K562 (cell line): ENCODE measurements around the gene HGF. TPM values are rescaled to one million over a fixed set of nuclear protein-coding genes. Genes with fewer than 3 reads are reported as not detected.

Experiments
- AFF1 ChIP-seq, 2 experiments: fragments of 450-650 bp; IDR thresholded peaks; 2 replicates each; pipeline ENCODE4 v1.6.1; 2018; ENCODE audit warnings: mild to moderate bottlenecking in 2 of 2, low read depth in 1 of 2; ENCODE audit not compliant: partially characterized antibody in 2 of 2
- HNRNPK ChIP-seq: fragments of 200-400 bp; formaldehyde crosslinking; IDR thresholded peaks from one replicate; pipeline ENCODE4 v1.6.1; 2018; ENCODE audit warnings: mild to moderate bottlenecking, low read depth, low read length; ENCODE audit not compliant: poor library complexity, severe bottlenecking
- HOXB6 ChIP-seq: fragments of 250-450 bp; sonication (Bioruptor Pico); IDR thresholded peaks from 2 replicates; pipeline ENCODE4 v1.5.1; 2022; ENCODE audit warnings: mild to moderate bottlenecking, borderline replicate concordance
- NR0B1 ChIP-seq: fragments of 450-650 bp; IDR thresholded peaks from one replicate; pipeline ENCODE4 v1.6.1; 2018; ENCODE audit warnings: mild to moderate bottlenecking, moderate library complexity; ENCODE audit not compliant: partially characterized antibody
- SETDB1 ChIP-seq: IDR thresholded peaks from one replicate; pipeline ENCODE4 v1.6.1; 2012; ENCODE audit warnings: low read length, control low read depth, inconsistent platforms
- ZNF586 ChIP-seq: fragments of 450-650 bp; formaldehyde crosslinking; conservative IDR thresholded peaks from 2 replicates; pipeline ENCODE4 v1.4.0; 2020; ENCODE audit warnings: mild to moderate bottlenecking, moderate library complexity
- polyA plus RNA-seq, 8 experiments: library from polyadenylated mRNA; depleted of rRNA in 4 of 8; stranded (reverse) in 5 of 8; unstranded in 3 of 8; fragments of >200 nt; fragmentation: Nextera tagmentation in 2 of 8; fragmentation: Illumina TruSeq in 1 of 8; extraction: Ambion mirVana in 2 of 8; extraction: Trizol in 1 of 8; gene quantifications; 2 replicates each; pipeline versions ENCODE4 v1.2.1 to v1.2.3, GENCODE V29; 2011 to 2014; ENCODE audit warnings: inconsistent platforms in 1 of 8, missing spikeins in 1 of 8
- total RNA-seq, 7 experiments: library from RNA; depleted of rRNA in 6 of 7; stranded (reverse); fragments of >200 nt in 6 of 7; fragmentation: Illumina TruSeq in 2 of 7; extraction: Trizol in 2 of 7; gene quantifications; 2 replicates each; pipeline versions ENCODE4 v1.2.1 to v1.2.3, GENCODE V29; 2011 to 2021; ENCODE audit warnings: low replicate concordance in 1 of 7

HGF gene
- total and polyA plus RNA-seq, 9 of the 15 experiments (the other 6 are each of a cell fraction or from before 2014, with no cell fraction given), result 0.02 TPM; not detected in 8

GRCh38 chr7:81710751-81711150, 59.1 kb downstream of the HGF start (continued):
- no peak for TF ChIP-seq HNRNPK
- TF ChIP-seq SETDB1, result no peak
- TF ChIP-seq NR0B1, result no peak
- no peak for TF ChIP-seq AFF1 (IDR thresholded peaks at IDR 0.05; ENCODE audit: low read depth in 1 of 2, partially characterized antibody in 2 of 2)
- no peak for TF ChIP-seq ZNF586
- TF ChIP-seq HOXB6, result no peak
